HepG2 (cell line): Measurements from ENCODE around the gene SCAF8. TPM values are rescaled to one million over a fixed set of nuclear protein-coding genes. Genes with fewer than 3 reads are reported as not detected.

ENCODE experiments used
- AGO2 ChIP-seq: fragments of 200-400 bp; formaldehyde crosslinking; optimal IDR thresholded peaks from 2 replicates; pipeline ENCODE3; 2017; ENCODE audit warnings: mild to moderate bottlenecking, low read depth, low read length, moderate library complexity
- BRCA1 ChIP-seq: sonication (generic); formaldehyde crosslinking; IDR thresholded peaks from 2 replicates; pipeline ENCODE4 v1.4.0; 2020; ENCODE audit warnings: missing genetic modification reagents
- CENPT ChIP-seq: sonication (generic); formaldehyde crosslinking; IDR thresholded peaks from 2 replicates; pipeline ENCODE4 v1.8.0; 2022; ENCODE audit warnings: low read depth, mild to moderate bottlenecking, moderate library complexity, missing genetic modification reagents
- GATAD1 ChIP-seq: IDR thresholded peaks from 2 replicates; pipeline ENCODE4 v1.6.1; 2016; ENCODE audit warnings: missing genetic modification reagents, missing compliant biosample characterization
- GLI4 ChIP-seq: sonication (generic); formaldehyde crosslinking; IDR thresholded peaks from 2 replicates; pipeline ENCODE4 v1.5.1; 2020; ENCODE audit warnings: missing genetic modification reagents, mild to moderate bottlenecking, moderate library complexity, borderline replicate concordance
- NFIB ChIP-seq: sonication (generic); formaldehyde crosslinking; IDR thresholded peaks from 2 replicates; pipeline ENCODE4 v1.9.0; 2021; ENCODE audit warnings: missing genetic modification reagents, mild to moderate bottlenecking, borderline replicate concordance
- ONECUT2 ChIP-seq: sonication (generic); formaldehyde crosslinking; IDR thresholded peaks from 2 replicates; pipeline ENCODE4 v1.4.0; 2020; ENCODE audit warnings: missing genetic modification reagents
- PTBP1 ChIP-seq: fragments of 200-400 bp; formaldehyde crosslinking; IDR thresholded peaks from 2 replicates; pipeline ENCODE4 v1.6.1; 2018; ENCODE audit warnings: low read length, low read depth; ENCODE audit not compliant: poor library complexity, severe bottlenecking
- RARG ChIP-seq: sonication (generic); formaldehyde crosslinking; IDR thresholded peaks from 2 replicates; pipeline ENCODE4 v1.4.0; 2020; ENCODE audit warnings: low read depth, mild to moderate bottlenecking, missing genetic modification reagents
- SIN3A ChIP-seq: IDR thresholded peaks from 2 replicates; pipeline ENCODE4 v1.6.1; 2011; ENCODE audit warnings: low read depth, mild to moderate bottlenecking, control low read depth, low read length, borderline replicate concordance
- SMAD9 ChIP-seq: sonication (generic); formaldehyde crosslinking; IDR thresholded peaks from 2 replicates; pipeline ENCODE4 v1.5.1; 2020; ENCODE audit warnings: mild to moderate bottlenecking, missing genetic modification reagents
- SOX13 ChIP-seq, 3 experiments: fragments of 450-650 bp in 1 of 3; sonication (generic) in 1 of 3; formaldehyde crosslinking in 1 of 3; IDR thresholded peaks in 2 of 3; conservative IDR thresholded peaks in 1 of 3; 2 replicates each; pipeline versions ENCODE4 v1.5.0 to v1.6.1; 2016 to 2020; ENCODE audit warnings: antibody characterized with exemption in 1 of 3, mild to moderate bottlenecking in 1 of 3, missing compliant biosample characterization in 1 of 3, missing genetic modification reagents in 1 of 3, moderate library complexity in 1 of 3
- TRIM22 ChIP-seq: fragments of 450-650 bp; IDR thresholded peaks from 2 replicates; pipeline ENCODE4 v1.6.1; 2017
- ZBTB34 ChIP-seq: sonication (generic); formaldehyde crosslinking; IDR thresholded peaks from 2 replicates; pipeline ENCODE4 v1.8.0; 2022; ENCODE audit warnings: mild to moderate bottlenecking, missing genetic modification reagents
- ZFP90 ChIP-seq: sonication (generic); formaldehyde crosslinking; IDR thresholded peaks from 2 replicates; pipeline ENCODE4 v1.8.0; 2022; ENCODE audit warnings: missing genetic modification reagents, mild to moderate bottlenecking, inconsistent platforms, borderline replicate concordance
- ZFX ChIP-seq: sonication (generic); formaldehyde crosslinking; IDR thresholded peaks from 2 replicates; pipeline ENCODE4 v1.4.0; 2020; ENCODE audit warnings: mild to moderate bottlenecking, low read depth, missing genetic modification reagents, moderate library complexity
- ZFYVE20 ChIP-seq: sonication (generic); formaldehyde crosslinking; IDR thresholded peaks from 2 replicates; pipeline ENCODE4 v1.8.0; 2023; ENCODE audit warnings: low read depth, mild to moderate bottlenecking, moderate library complexity, missing genetic modification reagents, borderline replicate concordance
- ZNF235 ChIP-seq: sonication (generic); formaldehyde crosslinking; IDR thresholded peaks from 2 replicates; pipeline ENCODE4 v1.8.1; 2023; ENCODE audit warnings: mild to moderate bottlenecking, missing genetic modification reagents, borderline replicate concordance
- ZNF670 ChIP-seq: sonication (generic); formaldehyde crosslinking; IDR thresholded peaks from 2 replicates; pipeline ENCODE4 v1.8.0; 2022; ENCODE audit warnings: mild to moderate bottlenecking, missing genetic modification reagents, borderline replicate concordance
- ZNF720 ChIP-seq: sonication (generic); formaldehyde crosslinking; IDR thresholded peaks from 2 replicates; pipeline ENCODE4 v1.4.0; 2020; ENCODE audit warnings: missing genetic modification reagents
- ZNF879 ChIP-seq: sonication (generic); formaldehyde crosslinking; IDR thresholded peaks from 2 replicates; pipeline ENCODE4 v1.8.1; 2023; ENCODE audit warnings: missing genetic modification reagents
- polyA plus RNA-seq, 8 experiments: library from polyadenylated mRNA; depleted of rRNA in 3 of 8; stranded (reverse) in 7 of 8; unstranded in 1 of 8; fragments of >200 nt; fragmentation: Illumina TruSeq in 4 of 8; extraction: Trizol in 4 of 8; gene quantifications; 2 replicates each; pipeline versions ENCODE4 v1.2.1 to v1.2.3, GENCODE V29; 2011 to 2016; ENCODE audit warnings: low read depth in 4 of 8, missing spikeins in 1 of 8, mixed read lengths in 1 of 8; ENCODE audit not compliant: insufficient read depth in 1 of 8
- total RNA-seq, 5 experiments: library from RNA; depleted of rRNA; stranded (reverse); fragments of >200 nt; fragmentation: Illumina TruSeq; extraction: Trizol; gene quantifications; 2 replicates each; pipeline ENCODE4 v1.2.3, GENCODE V29; 2016; ENCODE audit warnings: low read depth in 1 of 5
- TF ChIP-seq, protein P1 (sequence below): sonication (generic); formaldehyde crosslinking; IDR thresholded peaks from 2 replicates; pipeline ENCODE4 v1.4.0; 2020; ENCODE audit warnings: missing genetic modification reagents
- TF ChIP-seq, protein P2 (sequence below): sonication (generic); formaldehyde crosslinking; conservative IDR thresholded peaks from 2 replicates; pipeline ENCODE4 v1.4.0; 2020; ENCODE audit warnings: mild to moderate bottlenecking, missing genetic modification reagents, moderate library complexity

The SCAF8 gene
- total and polyA plus RNA-seq, 2 of the 13 experiments (the other 11 are each of a cell fraction or from before 2014, with no cell fraction given) = 15.3 to 40.8 TPM

GRCh38 chr6:154733183-154733625, at the start of gene SCAF8 (continued):
- TF ChIP-seq ZFX = peak; percentile 49
- TF ChIP-seq GLI4 = 0 out of 2 replicates have a peak, but pooled peaks have one; percentile 6
- TF ChIP-seq, protein P1, sequence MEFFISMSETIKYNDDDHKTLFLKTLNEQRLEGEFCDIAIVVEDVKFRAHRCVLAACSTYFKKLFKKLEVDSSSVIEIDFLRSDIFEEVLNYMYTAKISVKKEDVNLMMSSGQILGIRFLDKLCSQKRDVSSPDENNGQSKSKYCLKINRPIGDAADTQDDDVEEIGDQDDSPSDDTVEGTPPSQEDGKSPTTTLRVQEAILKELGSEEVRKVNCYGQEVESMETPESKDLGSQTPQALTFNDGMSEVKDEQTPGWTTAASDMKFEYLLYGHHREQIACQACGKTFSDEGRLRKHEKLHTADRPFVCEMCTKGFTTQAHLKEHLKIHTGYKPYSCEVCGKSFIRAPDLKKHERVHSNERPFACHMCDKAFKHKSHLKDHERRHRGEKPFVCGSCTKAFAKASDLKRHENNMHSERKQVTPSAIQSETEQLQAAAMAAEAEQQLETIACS (CRISPR knock-in tag) = peak; percentile 73
- TF ChIP-seq ZFYVE20 (CRISPR knock-in tag) = no peak
- no peak for TF ChIP-seq ZNF720 (CRISPR knock-in tag)
- no peak for TF ChIP-seq ZBTB34 (CRISPR knock-in tag)
- TF ChIP-seq ZFP90 (CRISPR knock-in tag) = 0 out of 2 replicates have a peak, but pooled peaks have one; percentile 61
- TF ChIP-seq CENPT = no peak
- TF ChIP-seq, protein P2, sequence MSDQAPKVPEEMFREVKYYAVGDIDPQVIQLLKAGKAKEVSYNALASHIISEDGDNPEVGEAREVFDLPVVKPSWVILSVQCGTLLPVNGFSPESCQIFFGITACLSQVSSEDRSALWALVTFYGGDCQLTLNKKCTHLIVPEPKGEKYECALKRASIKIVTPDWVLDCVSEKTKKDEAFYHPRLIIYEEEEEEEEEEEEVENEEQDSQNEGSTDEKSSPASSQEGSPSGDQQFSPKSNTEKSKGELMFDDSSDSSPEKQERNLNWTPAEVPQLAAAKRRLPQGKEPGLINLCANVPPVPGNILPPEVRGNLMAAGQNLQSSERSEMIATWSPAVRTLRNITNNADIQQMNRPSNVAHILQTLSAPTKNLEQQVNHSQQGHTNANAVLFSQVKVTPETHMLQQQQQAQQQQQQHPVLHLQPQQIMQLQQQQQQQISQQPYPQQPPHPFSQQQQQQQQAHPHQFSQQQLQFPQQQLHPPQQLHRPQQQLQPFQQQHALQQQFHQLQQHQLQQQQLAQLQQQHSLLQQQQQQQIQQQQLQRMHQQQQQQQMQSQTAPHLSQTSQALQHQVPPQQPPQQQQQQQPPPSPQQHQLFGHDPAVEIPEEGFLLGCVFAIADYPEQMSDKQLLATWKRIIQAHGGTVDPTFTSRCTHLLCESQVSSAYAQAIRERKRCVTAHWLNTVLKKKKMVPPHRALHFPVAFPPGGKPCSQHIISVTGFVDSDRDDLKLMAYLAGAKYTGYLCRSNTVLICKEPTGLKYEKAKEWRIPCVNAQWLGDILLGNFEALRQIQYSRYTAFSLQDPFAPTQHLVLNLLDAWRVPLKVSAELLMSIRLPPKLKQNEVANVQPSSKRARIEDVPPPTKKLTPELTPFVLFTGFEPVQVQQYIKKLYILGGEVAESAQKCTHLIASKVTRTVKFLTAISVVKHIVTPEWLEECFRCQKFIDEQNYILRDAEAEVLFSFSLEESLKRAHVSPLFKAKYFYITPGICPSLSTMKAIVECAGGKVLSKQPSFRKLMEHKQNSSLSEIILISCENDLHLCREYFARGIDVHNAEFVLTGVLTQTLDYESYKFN = no peak
- peak; percentile 68; the same call in 1 of the 2 replicates for TF ChIP-seq SIN3A
- TF ChIP-seq TRIM22 = no peak
- no peak for TF ChIP-seq RARG (CRISPR knock-in tag)
- TF ChIP-seq NFIB (CRISPR knock-in tag) = no peak
- TF ChIP-seq ZNF670 (CRISPR knock-in tag) = no peak
- TF ChIP-seq SMAD9 = no peak
- no peak; the same call in 1 of the 2 replicates for TF ChIP-seq ZNF879 (CRISPR knock-in tag)
- TF ChIP-seq BRCA1 (CRISPR knock-in tag) = no peak; the same call in 1 of the 2 replicates
- peak; percentile 54 for TF ChIP-seq AGO2
- TF ChIP-seq GATAD1 (CRISPR knock-in tag) = peak; percentile 38; the same call in 1 of the 2 replicates
- no peak for TF ChIP-seq PTBP1
- TF ChIP-seq SOX13 (IDR thresholded peaks at IDR 0.05) = no peak
- no peak; a peak in 2 of 4 replicates for TF ChIP-seq SOX13 (CRISPR knock-in tag; conservative IDR thresholded peaks at IDR 0.05 in 1 of 2, IDR thresholded peaks at IDR 0.05 in 1 of 2)
- no peak for TF ChIP-seq ONECUT2
- TF ChIP-seq ZNF235 (CRISPR knock-in tag) = peak; percentile 93; the same call in 1 of the 2 replicates
